ENCODE measurements around the gene ELOB. TPM values are rescaled to one million over a fixed set of nuclear protein-coding genes. Genes with fewer than 3 reads are reported as not detected.

Gene ELOB
- 468 and 946 TPM in 2 replicates for total RNA-seq

- TF ChIP-seq CTCF (IDR thresholded peaks at IDR 0.05; ENCODE audit: insufficient read depth, low read length, severe bottlenecking): no peak
- no peak for FAIRE-seq
- H3K36me3 ChIP-seq (ENCODE audit: control insufficient read depth, insufficient read depth, low read length): peaks cover 10% of the 10 kb centered on the region
Measured at GRCh38 chr16:2777231-2777902, at the start of gene ELOB. Gene ELOB, minus strand, starts transcription at chr16:2777280. Its CDS starts 41 bp downstream, at chr16:2777239.

GRCh38 chr16:2825906-2826305 is 48.8 kb upstream of the ELOB start:
- no peak for TF ChIP-seq CTCF (IDR thresholded peaks at IDR 0.05; ENCODE audit: insufficient read depth, low read length, severe bottlenecking)
- no peak for DNase-seq (ENCODE audit: low read depth)
- H3K27me3 ChIP-seq (ENCODE audit: control insufficient read depth, insufficient read depth, low read length): no peaks in the 10 kb centered on the region

More at GRCh38 chr16:2777231-2777902, at the start of gene ELOB:
- Histone ChIP-seq H3K4me3 (ENCODE audit: low read depth, low read length) (peak within 1 kb of the TSS; percentile 94), H3K27me3 (ENCODE audit: control insufficient read depth, insufficient read depth, low read length) (no peaks in the 10 kb centered on the region)
- peak; percentile 54 for DNase-seq (ENCODE audit: low read depth)

GRCh38 chr16:2825049-2825742 is 48.1 kb upstream of the ELOB start:
- FAIRE-seq (no peak), DNase-seq (ENCODE audit: low read depth) (no peak)
- Histone ChIP-seq H3K36me3 (ENCODE audit: control insufficient read depth, insufficient read depth, low read length) (no peaks in the 10 kb centered on the region), H3K4me3 (ENCODE audit: low read depth, low read length) (no peak overlapping the region), H3K27me3 (ENCODE audit: control insufficient read depth, insufficient read depth, low read length) (no peaks in the 10 kb centered on the region)
- no peak for TF ChIP-seq CTCF (IDR thresholded peaks at IDR 0.05; ENCODE audit: insufficient read depth, low read length, severe bottlenecking)

More at GRCh38 chr16:2825906-2826305, 48.8 kb upstream of the ELOB start:
- Histone ChIP-seq H3K4me3 (ENCODE audit: low read depth, low read length) (no peak overlapping the region), H3K36me3 (ENCODE audit: control insufficient read depth, insufficient read depth, low read length) (no peaks in the 10 kb centered on the region)
- no peak for FAIRE-seq

GRCh38 chr16:2824626-2825025 is 47.5 kb upstream of the ELOB start:
- H3K36me3 ChIP-seq (ENCODE audit: control insufficient read depth, insufficient read depth, low read length): no peaks in the 10 kb centered on the region
- no peak for FAIRE-seq
- no peak for DNase-seq (ENCODE audit: low read depth)
- peaks cover 2% of the 10 kb centered on the region for H3K27me3 ChIP-seq (ENCODE audit: control insufficient read depth, insufficient read depth, low read length)
- TF ChIP-seq CTCF (IDR thresholded peaks at IDR 0.05; ENCODE audit: insufficient read depth, low read length, severe bottlenecking): no peak
- no peak overlapping the region for H3K4me3 ChIP-seq (ENCODE audit: low read depth, low read length)

DNA sequence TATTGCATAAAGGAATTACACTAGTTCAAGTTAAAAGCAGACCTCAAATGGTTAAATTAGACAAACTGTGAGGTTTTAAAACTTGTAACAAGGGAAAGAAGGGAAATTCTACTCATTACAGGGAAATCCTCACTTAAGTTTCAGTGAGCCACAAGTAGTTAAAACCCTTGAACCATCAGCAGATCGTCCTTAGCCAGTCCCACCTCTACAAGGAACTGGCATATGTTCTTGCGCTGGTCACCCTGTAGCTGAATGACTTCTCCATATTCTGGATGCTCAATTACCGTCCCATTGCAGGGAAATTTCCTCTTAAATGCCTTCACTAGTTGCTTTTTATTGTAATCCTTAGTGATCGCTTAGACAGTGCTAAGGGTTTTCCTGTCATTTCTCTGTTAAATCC is 45.4 kb upstream of the ELOB start:
- TF ChIP-seq CTCF (IDR thresholded peaks at IDR 0.05; ENCODE audit: insufficient read depth, low read length, severe bottlenecking): no peak
- FAIRE-seq: no peak
- H3K4me3 ChIP-seq (ENCODE audit: low read depth, low read length): no peak overlapping the region
- DNase-seq (ENCODE audit: low read depth): no peak
- H3K36me3 ChIP-seq (ENCODE audit: control insufficient read depth, insufficient read depth, low read length): no peaks in the 10 kb centered on the region
- H3K27me3 ChIP-seq (ENCODE audit: control insufficient read depth, insufficient read depth, low read length): peaks cover 2% of the 10 kb centered on the region
